GM12892 (cell line): ENCODE results near the gene ZFYVE19.

Source experiments
- POLR2A ChIP-seq: IDR thresholded peaks from 2 replicates; pipeline ENCODE4 v1.6.1; 2011; ENCODE audit warnings: low read depth, low read length, control low read depth
- POLR2AphosphoS5 ChIP-seq: IDR thresholded peaks from 2 replicates; pipeline ENCODE4 v1.6.1; 2011; ENCODE audit warnings: low read depth, low read length, control low read depth
- TAF1 ChIP-seq: IDR thresholded peaks from 2 replicates; pipeline ENCODE4 v1.6.1; 2011; ENCODE audit warnings: low read depth, mild to moderate bottlenecking, control low read depth, low read length, borderline replicate concordance

GRCh38 chr15:40819048-40819447 lies 12.2 kb downstream of the ZFYVE19 start:
- no peak for TF ChIP-seq POLR2AphosphoS5
- no peak for TF ChIP-seq POLR2A
- TF ChIP-seq TAF1: no peak
